ENCODE results near the gene ACTN1.

- TF ChIP-seq CTCF (IDR thresholded peaks at IDR 0.05) (no peak), POLR2A (IDR thresholded peaks at IDR 0.05) (no peak)
Observed at GRCh38 chr14:68891851-68892660, 87.0 kb downstream of the ACTN1 start.

Data from esophagus squamous epithelium (tissue), 4 donors.